ENCODE data around the gene CEBPG. TPM values are rescaled to one million over a fixed set of nuclear protein-coding genes. Genes with fewer than 3 reads are reported as not detected.

CEBPG gene
- total and polyA plus RNA-seq, 4 donors, result 21.5 to 29.7 (median 24.7) TPM

DNA sequence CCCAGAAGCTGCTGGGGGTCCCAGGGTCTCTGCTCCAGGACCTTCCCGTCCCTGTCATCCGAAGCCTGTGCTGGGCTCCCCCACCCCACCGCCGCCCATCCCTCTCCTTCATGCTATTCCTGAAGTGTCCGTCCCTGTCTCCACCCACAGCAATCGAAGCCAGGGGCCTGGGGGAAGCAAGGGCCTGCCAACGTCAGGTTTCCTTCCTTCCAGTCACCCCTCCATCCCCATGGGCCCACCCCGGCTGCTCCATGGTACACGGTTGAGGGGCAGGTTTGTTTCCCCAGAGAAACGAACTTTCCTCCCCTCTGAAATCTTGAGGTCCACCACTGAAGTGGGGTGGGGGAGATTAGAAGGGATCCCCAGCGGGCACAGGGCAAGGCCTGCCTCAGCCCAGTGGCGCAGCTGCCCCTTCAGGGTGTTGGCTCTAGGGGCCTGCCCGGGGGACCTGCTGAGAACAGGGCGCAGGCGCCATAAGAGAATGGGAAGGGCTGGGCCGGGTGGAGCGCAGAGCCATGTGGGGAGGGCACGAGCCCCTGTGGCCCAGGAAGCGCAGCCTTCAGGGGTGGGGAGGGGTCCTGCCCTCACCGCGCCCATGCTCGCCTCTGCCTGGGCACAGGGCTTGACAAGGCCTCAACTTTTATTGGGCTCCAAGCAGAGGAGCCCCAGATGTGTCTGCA is 16.1 kb downstream of the CEBPG start:
- peak overlapping the region; percentile 0 to 76 for H3K27ac ChIP-seq (ENCODE audit: low read depth in 1 of 2, low read length in 1 of 2)
- DNase-seq (no peak), ATAC-seq (ENCODE audit: insufficient read depth, low FRiP score) (no peak)
- 58 to 65% methylated on average over 21 to 22 of the region's 22 CpGs for WGBS, 2 donors
- no peaks in the 10 kb centered on the region for H3K9me3 ChIP-seq (ENCODE audit: control insufficient read depth in 4 of 4, insufficient read depth in 3 of 4, low read length in 3 of 4)
- H3K27me3 ChIP-seq (ENCODE audit: control insufficient read depth in 3 of 3, insufficient read depth in 3 of 3, low read length in 2 of 3), result no peaks in the 10 kb centered on the region
- H3K4me3 ChIP-seq, result no peak overlapping the region
- H3K36me3 ChIP-seq (ENCODE audit: control insufficient read depth in 4 of 4, insufficient read depth in 4 of 4, low read length in 4 of 4), result peaks cover 0 to 24% (median 2%) of the 10 kb centered on the region in 4 donors
- H3K4me1 ChIP-seq (ENCODE audit: control insufficient read depth in 5 of 5, insufficient read depth in 5 of 5, low read length in 5 of 5), result peaks cover 6 to 60% (median 48%) of the 10 kb centered on the region in 5 donors
- no peak overlapping the region for H3K9ac ChIP-seq (ENCODE audit: insufficient read depth in 1 of 2, low read length in 2 of 2)
- TF ChIP-seq, protein P1, sequence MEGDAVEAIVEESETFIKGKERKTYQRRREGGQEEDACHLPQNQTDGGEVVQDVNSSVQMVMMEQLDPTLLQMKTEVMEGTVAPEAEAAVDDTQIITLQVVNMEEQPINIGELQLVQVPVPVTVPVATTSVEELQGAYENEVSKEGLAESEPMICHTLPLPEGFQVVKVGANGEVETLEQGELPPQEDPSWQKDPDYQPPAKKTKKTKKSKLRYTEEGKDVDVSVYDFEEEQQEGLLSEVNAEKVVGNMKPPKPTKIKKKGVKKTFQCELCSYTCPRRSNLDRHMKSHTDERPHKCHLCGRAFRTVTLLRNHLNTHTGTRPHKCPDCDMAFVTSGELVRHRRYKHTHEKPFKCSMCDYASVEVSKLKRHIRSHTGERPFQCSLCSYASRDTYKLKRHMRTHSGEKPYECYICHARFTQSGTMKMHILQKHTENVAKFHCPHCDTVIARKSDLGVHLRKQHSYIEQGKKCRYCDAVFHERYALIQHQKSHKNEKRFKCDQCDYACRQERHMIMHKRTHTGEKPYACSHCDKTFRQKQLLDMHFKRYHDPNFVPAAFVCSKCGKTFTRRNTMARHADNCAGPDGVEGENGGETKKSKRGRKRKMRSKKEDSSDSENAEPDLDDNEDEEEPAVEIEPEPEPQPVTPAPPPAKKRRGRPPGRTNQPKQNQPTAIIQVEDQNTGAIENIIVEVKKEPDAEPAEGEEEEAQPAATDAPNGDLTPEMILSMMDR (IDR thresholded peaks at IDR 0.05; ENCODE audit: control extremely low read depth, extremely low read depth), result no peak

DNA sequence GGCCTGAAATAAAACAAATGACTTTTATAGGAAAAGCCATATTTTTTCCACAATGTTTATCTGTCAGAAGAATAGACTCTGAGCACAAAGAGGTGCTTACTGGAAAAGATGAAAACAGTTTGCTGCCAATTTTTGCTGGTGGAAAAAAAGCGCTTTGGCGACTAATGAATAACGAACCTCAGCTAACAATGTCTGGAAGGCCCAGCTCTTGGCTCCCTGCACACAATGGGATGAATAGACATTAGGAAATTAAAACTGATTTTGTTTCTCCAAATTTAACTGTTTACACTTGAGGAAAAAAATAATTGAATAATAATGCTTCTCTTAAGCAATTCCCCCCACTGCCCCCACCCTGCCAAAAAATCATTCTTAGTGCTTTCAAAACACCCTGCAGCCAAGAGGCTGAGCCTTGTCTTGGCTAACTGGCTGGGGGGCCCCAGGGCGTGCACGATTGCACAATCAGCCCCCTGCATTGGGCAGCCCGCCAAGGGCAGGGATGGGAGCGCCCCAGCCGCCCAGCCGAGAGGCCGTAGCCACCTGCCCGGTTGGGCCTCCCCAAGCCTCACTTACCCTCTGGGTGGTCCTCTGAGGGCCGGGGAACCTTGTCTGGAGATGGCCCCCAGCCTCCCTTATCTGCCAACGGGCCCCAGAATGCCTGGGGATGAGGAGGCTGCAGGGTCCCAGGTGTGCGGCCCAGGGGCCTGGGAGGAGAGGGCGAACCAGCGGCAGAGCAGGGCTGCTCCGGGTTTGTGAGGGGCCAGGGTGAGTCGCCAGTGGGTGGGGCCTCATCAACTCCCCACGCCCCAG is 16.8 kb downstream of the CEBPG start:
- peak overlapping the region; percentile 41 to 76 for H3K27ac ChIP-seq (ENCODE audit: low read depth in 1 of 2, low read length in 1 of 2)
- ATAC-seq (ENCODE audit: insufficient read depth, low FRiP score), result no peak
- peak; percentile 87 to 95 (median 94) for DNase-seq
- H3K4me3 ChIP-seq, result no peak overlapping the region
- H3K27me3 ChIP-seq (ENCODE audit: control insufficient read depth in 3 of 3, insufficient read depth in 3 of 3, low read length in 2 of 3), result no peaks in the 10 kb centered on the region
- TF ChIP-seq, protein P1 (IDR thresholded peaks at IDR 0.05; ENCODE audit: control extremely low read depth, extremely low read depth), result no peak
- WGBS, 2 donors, result 43 to 49% methylated on average over 19 of the region's 19 CpGs
- no peaks in the 10 kb centered on the region for H3K9me3 ChIP-seq (ENCODE audit: control insufficient read depth in 4 of 4, insufficient read depth in 3 of 4, low read length in 3 of 4)
- H3K4me1 ChIP-seq (ENCODE audit: control insufficient read depth in 5 of 5, insufficient read depth in 5 of 5, low read length in 5 of 5), result peaks cover 6 to 68% (median 50%) of the 10 kb centered on the region in 5 donors
- peaks cover 0 to 24% (median 2%) of the 10 kb centered on the region in 4 donors for H3K36me3 ChIP-seq (ENCODE audit: control insufficient read depth in 4 of 4, insufficient read depth in 4 of 4, low read length in 4 of 4)
- no peak overlapping the region for H3K9ac ChIP-seq (ENCODE audit: insufficient read depth in 1 of 2, low read length in 2 of 2)

DNA sequence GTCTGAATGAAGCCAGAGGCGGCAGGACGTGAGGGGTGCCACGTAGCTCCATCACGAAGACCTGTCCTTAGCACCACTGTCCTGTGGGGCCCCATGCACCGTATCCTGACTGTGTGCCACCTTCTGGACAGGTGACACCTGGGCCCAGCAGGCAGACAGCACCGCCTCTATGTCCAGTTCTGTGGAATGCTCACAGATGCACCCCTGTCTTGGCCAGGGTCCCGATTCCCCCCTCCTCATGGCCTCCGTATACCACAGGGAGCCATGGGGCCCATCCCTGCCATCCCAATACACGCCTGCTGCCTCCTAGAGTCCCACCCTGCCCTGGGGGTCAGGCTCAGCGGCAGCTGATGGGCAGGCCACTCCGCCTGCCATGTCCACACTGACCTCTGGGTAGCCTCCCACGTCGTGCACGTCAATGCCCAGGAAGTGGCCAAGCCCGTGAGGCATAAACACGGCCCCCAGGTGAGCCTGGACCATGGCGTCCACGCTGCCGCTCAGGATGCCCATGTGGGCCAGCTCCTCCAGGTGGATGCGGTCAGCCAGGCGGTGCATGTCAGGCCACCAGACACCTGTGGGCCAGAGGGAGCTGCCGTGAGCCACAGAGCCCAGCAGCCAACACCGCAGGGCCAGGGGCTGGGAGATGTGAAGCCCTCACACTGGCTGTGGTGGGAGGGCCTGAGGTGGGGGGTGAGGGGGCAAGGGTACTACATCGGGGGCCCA is 17.6 kb downstream of the CEBPG start:
- H3K9ac ChIP-seq (ENCODE audit: insufficient read depth in 1 of 2, low read length in 2 of 2), result no peak overlapping the region
- H3K36me3 ChIP-seq (ENCODE audit: control insufficient read depth in 4 of 4, insufficient read depth in 4 of 4, low read length in 4 of 4), result peaks cover 0 to 19% (median 2%) of the 10 kb centered on the region in 4 donors
- 90 to 91% methylated on average over 24 of the region's 24 CpGs for WGBS, 2 donors
- no peaks in the 10 kb centered on the region for H3K27me3 ChIP-seq (ENCODE audit: control insufficient read depth in 3 of 3, insufficient read depth in 3 of 3, low read length in 2 of 3)
- ATAC-seq (ENCODE audit: insufficient read depth, low FRiP score) (no peak), DNase-seq (no peak)
- H3K4me1 ChIP-seq (ENCODE audit: control insufficient read depth in 5 of 5, insufficient read depth in 5 of 5, low read length in 5 of 5), result peaks cover 1 to 73% (median 56%) of the 10 kb centered on the region in 5 donors
- H3K27ac ChIP-seq (ENCODE audit: low read depth in 1 of 2, low read length in 1 of 2), result peak overlapping the region in 1 of 2 donors; percentile 36
- H3K9me3 ChIP-seq (ENCODE audit: control insufficient read depth in 4 of 4, insufficient read depth in 3 of 4, low read length in 3 of 4), result no peaks in the 10 kb centered on the region
- no peak overlapping the region for H3K4me3 ChIP-seq
- TF ChIP-seq, protein P1 (IDR thresholded peaks at IDR 0.05; ENCODE audit: control extremely low read depth, extremely low read depth), result no peak
